Dendritic cell treated with granulocyte-macrophage colony-stimulating factor and Interleukin-4, amounts not matched to agents 40 ng/mL and 50 ng/mL, for 4 days (primary cell): ENCODE results near the gene GNB5.

Experiments
- H3K27ac Mint-ChIP-seq: one replicate; pipeline ENCODE4 v1.8.0; 2022; ENCODE audit warnings: mild to moderate bottlenecking, mixed read lengths
- H3K27me3 Mint-ChIP-seq: one replicate; pipeline ENCODE4 v1.8.0; 2022; ENCODE audit warnings: mild to moderate bottlenecking, mixed read lengths
- H3K36me3 Mint-ChIP-seq: one replicate; pipeline ENCODE4 v1.8.0; 2022; ENCODE audit warnings: low read depth, mixed read lengths
- H3K4me1 Mint-ChIP-seq: one replicate; pipeline ENCODE4 v1.8.0; 2022; ENCODE audit warnings: low read depth, mixed read lengths
- H3K4me3 Mint-ChIP-seq: one replicate; pipeline ENCODE4 v1.8.0; 2022; ENCODE audit warnings: mild to moderate bottlenecking, moderate library complexity, mixed read lengths
- H3K9me3 Mint-ChIP-seq: one replicate; pipeline ENCODE4 v1.8.0; 2022; ENCODE audit warnings: mixed read lengths
- intact Hi-C: fragments of 100-400 bp; cut with micrococcal nuclease; formaldehyde crosslinking; loops from one replicate; pipeline ENCODE4 v1.15.0; 2022

GNB5 gene

DNA sequence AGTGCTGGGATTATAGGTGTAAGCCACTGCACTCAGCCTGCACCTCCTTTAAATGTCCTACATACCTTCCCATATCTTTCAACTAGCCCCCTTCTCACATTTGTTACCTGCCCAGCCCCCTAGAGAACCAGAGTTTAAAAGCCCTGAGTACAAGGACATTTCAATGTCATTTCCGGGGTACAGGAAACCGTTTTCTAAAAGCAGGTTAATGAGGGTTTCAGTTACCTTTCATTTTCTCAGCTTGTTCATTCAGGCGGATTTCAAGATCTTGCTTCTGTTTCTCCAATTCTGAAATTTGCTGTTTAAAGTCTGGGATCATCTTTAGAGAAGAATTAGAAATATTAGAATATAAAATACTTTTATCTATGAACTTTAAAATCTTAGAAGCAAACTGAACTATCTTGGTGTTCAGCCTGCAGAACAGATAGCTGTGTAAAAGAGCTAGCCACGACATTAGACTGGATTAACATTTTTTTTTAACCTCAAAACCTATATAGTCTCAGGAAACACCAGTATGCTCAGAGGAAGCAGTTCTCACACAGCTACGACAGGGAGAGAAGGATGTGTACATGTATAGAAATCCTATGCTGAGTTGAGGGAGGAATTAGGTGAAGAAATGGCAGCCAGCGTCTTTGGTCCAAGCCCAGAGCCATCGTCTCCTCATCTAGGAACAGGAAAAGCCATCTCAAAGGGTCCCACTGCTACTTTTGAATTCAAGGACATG, 29.9 kb upstream of the GNB5 start:
- H3K36me3 Mint-ChIP-seq, result no peaks in the 10 kb centered on the region
- intact Hi-C loops, result no loop called here
- no peaks in the 10 kb centered on the region for H3K4me1 Mint-ChIP-seq
- no peak overlapping the region for H3K27ac Mint-ChIP-seq
- H3K27me3 Mint-ChIP-seq, result no peaks in the 10 kb centered on the region
- no peaks in the 10 kb centered on the region for H3K9me3 Mint-ChIP-seq
- H3K4me3 Mint-ChIP-seq, result no peak overlapping the region

DNA sequence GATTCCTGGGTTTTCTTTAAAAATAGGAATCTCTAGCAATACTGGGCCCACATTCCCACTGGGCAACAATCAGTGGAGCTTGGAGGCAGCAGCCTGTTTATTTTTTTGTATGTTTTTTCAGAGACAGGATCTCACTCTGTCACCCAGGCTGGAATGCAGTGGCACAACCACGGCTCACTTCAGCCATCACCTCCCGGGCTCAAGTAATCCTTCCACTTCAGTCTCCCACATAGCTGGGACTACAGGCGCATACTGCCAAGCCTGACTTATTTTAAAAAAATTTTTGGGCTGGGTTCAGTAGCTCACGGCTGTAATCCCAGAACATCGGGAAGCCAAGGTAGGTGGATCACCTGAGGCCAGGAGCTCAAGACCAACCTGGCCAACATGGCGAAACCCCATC, 29.1 kb upstream of the GNB5 start:
- intact Hi-C loops, result no loop called here
- H3K27ac Mint-ChIP-seq, result no peak overlapping the region
- H3K4me3 Mint-ChIP-seq, result no peak overlapping the region
- H3K4me1 Mint-ChIP-seq, result no peaks in the 10 kb centered on the region
- H3K36me3 Mint-ChIP-seq, result no peaks in the 10 kb centered on the region
- H3K27me3 Mint-ChIP-seq, result no peaks in the 10 kb centered on the region
- no peaks in the 10 kb centered on the region for H3K9me3 Mint-ChIP-seq

GRCh38 chr15:52218816-52219215, 27.6 kb upstream of the GNB5 start:
- no peak overlapping the region for H3K27ac Mint-ChIP-seq
- intact Hi-C loops, result no loop called here
- H3K36me3 Mint-ChIP-seq, result no peaks in the 10 kb centered on the region
- H3K9me3 Mint-ChIP-seq, result no peaks in the 10 kb centered on the region
- H3K27me3 Mint-ChIP-seq, result no peaks in the 10 kb centered on the region
- no peak overlapping the region for H3K4me3 Mint-ChIP-seq
- H3K4me1 Mint-ChIP-seq, result no peaks in the 10 kb centered on the region

- no peaks in the 10 kb centered on the region for H3K36me3 Mint-ChIP-seq
These were observed 27.2 kb upstream of the GNB5 start for GRCh38 chr15:52218371-52218770.

GRCh38 chr15:52217186-52217585, 26.0 kb upstream of the GNB5 start:
- no peaks in the 10 kb centered on the region for H3K36me3 Mint-ChIP-seq
- no peaks in the 10 kb centered on the region for H3K4me1 Mint-ChIP-seq
- intact Hi-C loops, result no loop called here

More at GRCh38 chr15:52218371-52218770, 27.2 kb upstream of the GNB5 start:
- Mint-ChIP-seq H3K9me3 (no peaks in the 10 kb centered on the region), H3K27me3 (no peaks in the 10 kb centered on the region), H3K27ac (no peak overlapping the region), H3K4me3 (no peak overlapping the region), H3K4me1 (no peaks in the 10 kb centered on the region)
- intact Hi-C loops, result no loop called here

GRCh38 chr15:52214553-52214952, 23.4 kb upstream of the GNB5 start:
- H3K9me3 Mint-ChIP-seq, result no peaks in the 10 kb centered on the region
- intact Hi-C loops, result no loop called here
- no peaks in the 10 kb centered on the region for H3K4me1 Mint-ChIP-seq
- H3K36me3 Mint-ChIP-seq, result no peaks in the 10 kb centered on the region
- H3K27me3 Mint-ChIP-seq, result no peaks in the 10 kb centered on the region
- no peak overlapping the region for H3K27ac Mint-ChIP-seq
- H3K4me3 Mint-ChIP-seq, result no peak overlapping the region

More at GRCh38 chr15:52217186-52217585, 26.0 kb upstream of the GNB5 start:
- no peaks in the 10 kb centered on the region for H3K9me3 Mint-ChIP-seq
- no peak overlapping the region for H3K4me3 Mint-ChIP-seq
- H3K27me3 Mint-ChIP-seq, result no peaks in the 10 kb centered on the region
- H3K27ac Mint-ChIP-seq, result no peak overlapping the region

GRCh38 chr15:52213206-52213605, 22.0 kb upstream of the GNB5 start:
- H3K9me3 Mint-ChIP-seq, result no peaks in the 10 kb centered on the region
- peaks cover 11% of the 10 kb centered on the region for H3K4me1 Mint-ChIP-seq
- no peaks in the 10 kb centered on the region for H3K36me3 Mint-ChIP-seq
- H3K27me3 Mint-ChIP-seq, result no peaks in the 10 kb centered on the region
- intact Hi-C loops, result no loop called here
- no peak overlapping the region for H3K4me3 Mint-ChIP-seq
- H3K27ac Mint-ChIP-seq, result no peak overlapping the region

DNA sequence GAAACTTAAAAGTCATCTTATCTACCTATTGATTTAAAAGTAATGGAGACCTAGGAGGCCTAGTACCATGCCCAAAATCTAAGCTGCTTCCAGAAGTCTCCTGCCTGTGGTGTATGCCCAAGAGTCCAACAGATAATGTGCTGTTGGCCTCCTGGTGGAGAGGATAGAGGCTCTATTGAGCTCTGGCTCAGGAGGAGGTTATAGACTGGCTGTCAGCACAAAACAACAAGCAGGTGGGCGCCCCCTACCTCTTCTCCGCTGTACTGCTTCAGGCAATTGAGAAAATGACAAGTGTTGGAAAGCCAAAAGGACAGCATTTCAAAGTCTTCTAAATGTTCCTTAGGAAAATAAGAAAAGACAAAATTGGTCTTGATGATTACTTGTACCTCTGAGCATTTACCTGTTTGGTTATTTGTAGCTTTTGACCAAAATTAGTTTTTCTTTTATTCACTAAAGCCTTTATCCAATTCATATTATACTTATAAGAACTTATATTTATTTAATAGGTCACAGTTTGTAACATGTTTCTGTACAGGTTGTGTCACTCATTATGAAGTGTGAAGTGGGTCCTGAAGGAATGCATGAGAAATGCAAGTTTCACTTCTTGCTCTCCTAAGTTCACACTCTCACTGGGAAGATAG, 17.2 kb upstream of the GNB5 start:
- Mint-ChIP-seq H3K27me3 (no peaks in the 10 kb centered on the region), H3K4me3 (no peak overlapping the region), H3K4me1 (peaks cover 27% of the 10 kb centered on the region), H3K9me3 (no peaks in the 10 kb centered on the region), H3K36me3 (no peaks in the 10 kb centered on the region), H3K27ac (peak overlapping the region; percentile 16)
- intact Hi-C loops, result no loop called here

GRCh38 chr15:52207191-52207590, 16.0 kb upstream of the GNB5 start:
- no peak overlapping the region for H3K27ac Mint-ChIP-seq
- H3K9me3 Mint-ChIP-seq, result no peaks in the 10 kb centered on the region
- H3K4me3 Mint-ChIP-seq, result no peak overlapping the region
- H3K27me3 Mint-ChIP-seq, result no peaks in the 10 kb centered on the region
- H3K4me1 Mint-ChIP-seq, result peaks cover 27% of the 10 kb centered on the region
- H3K36me3 Mint-ChIP-seq, result no peaks in the 10 kb centered on the region
- intact Hi-C loops, result no loop called here

DNA sequence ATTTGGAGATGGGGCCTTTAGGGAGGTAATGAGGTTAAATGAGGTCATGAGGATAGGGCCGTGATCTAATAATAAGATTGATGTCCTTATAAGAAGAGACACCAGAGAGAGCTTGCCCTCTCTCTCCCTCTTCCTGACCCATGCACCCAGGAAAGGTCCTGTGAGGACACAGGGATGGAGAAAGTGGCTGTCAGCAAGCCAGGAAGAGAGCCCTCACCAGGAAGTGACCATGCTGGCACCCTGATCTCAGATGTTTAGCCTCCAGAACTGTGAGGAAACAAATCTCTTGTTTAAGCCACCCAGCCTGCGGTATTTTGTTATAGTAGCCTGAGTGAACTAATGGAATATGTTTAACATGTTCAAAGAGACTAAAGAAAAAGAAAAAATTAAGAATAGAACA, 15.3 kb upstream of the GNB5 start:
- no peak overlapping the region for H3K27ac Mint-ChIP-seq
- H3K4me3 Mint-ChIP-seq, result no peak overlapping the region
- intact Hi-C loops, result no loop called here
- H3K36me3 Mint-ChIP-seq, result no peaks in the 10 kb centered on the region
- H3K27me3 Mint-ChIP-seq, result no peaks in the 10 kb centered on the region
- peaks cover 27% of the 10 kb centered on the region for H3K4me1 Mint-ChIP-seq
- no peaks in the 10 kb centered on the region for H3K9me3 Mint-ChIP-seq

- intact Hi-C loops, result no loop called here
- H3K4me1 Mint-ChIP-seq, result peaks cover 27% of the 10 kb centered on the region
- H3K4me3 Mint-ChIP-seq, result no peak overlapping the region
- H3K9me3 Mint-ChIP-seq, result no peaks in the 10 kb centered on the region
- H3K27ac Mint-ChIP-seq, result no peak overlapping the region
- no peaks in the 10 kb centered on the region for H3K27me3 Mint-ChIP-seq
- H3K36me3 Mint-ChIP-seq, result no peaks in the 10 kb centered on the region
These were observed 13.5 kb upstream of the GNB5 start for GRCh38 chr15:52204657-52205056.

DNA sequence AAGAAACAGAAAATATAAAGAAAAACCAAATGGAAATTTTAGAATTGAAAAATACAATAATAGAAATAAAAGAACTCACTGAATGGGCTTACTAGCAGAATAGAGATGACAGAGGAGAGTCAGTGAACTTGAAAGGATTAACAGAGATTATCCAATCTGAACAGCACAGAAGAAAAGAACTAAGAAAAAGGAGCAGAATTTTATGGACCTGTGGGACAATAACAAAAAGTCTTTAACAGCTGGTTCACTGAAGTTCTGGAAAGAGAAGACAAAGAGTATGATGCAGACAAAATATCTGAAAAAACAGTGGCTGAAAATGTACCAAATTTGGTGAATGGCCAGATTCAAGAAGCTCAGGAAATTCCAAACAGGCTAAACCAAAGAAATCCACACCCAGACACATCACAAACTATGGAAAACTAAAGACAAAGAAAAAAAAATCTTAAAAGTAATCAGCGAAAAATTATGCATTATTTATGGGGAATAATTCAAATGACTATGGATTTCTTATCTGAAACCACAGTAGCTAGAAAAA, 9.7 kb upstream of the GNB5 start:
- Mint-ChIP-seq H3K27me3 (peaks cover 2% of the 10 kb centered on the region), H3K36me3 (no peaks in the 10 kb centered on the region), H3K4me3 (no peak overlapping the region), H3K27ac (no peak overlapping the region), H3K9me3 (no peaks in the 10 kb centered on the region), H3K4me1 (no peaks in the 10 kb centered on the region)
- intact Hi-C loops, result no loop called here

- H3K4me3 Mint-ChIP-seq, result no peak overlapping the region
- intact Hi-C loops, result no loop called here
- H3K4me1 Mint-ChIP-seq, result no peaks in the 10 kb centered on the region
- peaks cover 2% of the 10 kb centered on the region for H3K27me3 Mint-ChIP-seq
- H3K27ac Mint-ChIP-seq, result no peak overlapping the region
- no peaks in the 10 kb centered on the region for H3K9me3 Mint-ChIP-seq
- H3K36me3 Mint-ChIP-seq, result no peaks in the 10 kb centered on the region
These were observed 8.1 kb upstream of the GNB5 start for GRCh38 chr15:52199271-52199670.

DNA sequence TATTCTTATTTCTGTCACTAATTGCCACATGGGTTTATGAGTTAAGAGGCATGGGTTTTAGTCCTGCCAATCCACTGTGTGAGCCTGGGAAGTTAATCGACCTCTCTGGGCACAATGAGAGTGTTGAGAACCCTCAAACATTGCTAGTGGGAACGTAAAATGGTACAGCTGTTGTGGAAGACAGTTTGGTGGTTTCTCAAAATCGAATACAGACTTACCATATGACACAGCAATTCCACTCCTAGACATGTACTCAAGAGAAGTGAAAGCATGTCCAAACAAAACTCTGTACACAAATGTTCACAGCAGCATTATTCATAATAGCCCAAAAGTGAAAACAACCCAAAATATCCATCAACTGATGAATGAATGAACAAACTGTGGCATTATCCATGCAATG, 5.7 kb upstream of the GNB5 start:
- H3K4me3 Mint-ChIP-seq, result no peak overlapping the region
- H3K4me1 Mint-ChIP-seq, result no peaks in the 10 kb centered on the region
- intact Hi-C loops, result no loop called here
- peaks cover 2% of the 10 kb centered on the region for H3K27me3 Mint-ChIP-seq
- H3K36me3 Mint-ChIP-seq, result no peaks in the 10 kb centered on the region
- no peaks in the 10 kb centered on the region for H3K9me3 Mint-ChIP-seq
- no peak overlapping the region for H3K27ac Mint-ChIP-seq

DNA sequence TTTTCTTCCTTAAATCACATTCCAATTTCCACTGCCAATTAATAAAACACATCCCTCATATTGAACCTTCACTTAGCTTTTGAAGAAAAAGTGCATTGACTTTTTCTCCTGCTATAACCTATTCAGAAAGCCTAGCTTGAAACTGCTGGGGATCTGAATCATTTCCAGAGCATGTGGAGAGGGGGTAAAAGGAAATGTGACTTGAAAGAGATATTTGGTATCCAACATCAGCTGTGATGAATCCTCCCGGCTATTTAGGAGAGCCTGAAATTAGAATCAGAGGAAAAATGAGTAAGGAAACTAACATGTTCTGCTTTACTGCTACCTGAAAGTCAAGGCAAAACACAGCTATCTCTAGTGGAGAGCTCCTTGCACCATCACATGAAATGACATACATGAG, 2.6 kb upstream of the GNB5 start:
- no peaks in the 10 kb centered on the region for H3K36me3 Mint-ChIP-seq
- no peaks in the 10 kb centered on the region for H3K27me3 Mint-ChIP-seq
- no peaks in the 10 kb centered on the region for H3K9me3 Mint-ChIP-seq
- intact Hi-C loops, result no loop called here
- no peak overlapping the region for H3K4me3 Mint-ChIP-seq
- H3K27ac Mint-ChIP-seq, result no peak overlapping the region
- no peaks in the 10 kb centered on the region for H3K4me1 Mint-ChIP-seq
